Loucy (cell line): ENCODE results near the gene ZNF511.

Experiments used
- H2AFZ ChIP-seq: fragments of 200-600 bp; sonication (generic); 2 replicates; pipeline ENCODE4 v1.6.0; 2016; ENCODE audit warnings: antibody characterized with exemption, mild to moderate bottlenecking, low read length, moderate library complexity
- H3F3A ChIP-seq: fragments of 200-600 bp; 2 replicates; pipeline ENCODE4 v1.6.0; 2016; ENCODE audit warnings: antibody characterized with exemption, low read depth, mild to moderate bottlenecking
- H3K27me3 ChIP-seq: fragments of 200-600 bp; sonication (generic); 2 replicates; pipeline ENCODE4 v1.6.1; 2014; ENCODE audit warnings: low read length, mild to moderate bottlenecking; ENCODE audit not compliant: insufficient read depth, poor library complexity, severe bottlenecking
- H3K36me3 ChIP-seq: fragments of 200-600 bp; sonication (generic); 2 replicates; pipeline ENCODE4 v1.6.1; 2016; ENCODE audit warnings: low read length; ENCODE audit not compliant: insufficient read depth
- H3K4me1 ChIP-seq: fragments of 200-600 bp; sonication (generic); 2 replicates; pipeline ENCODE4 v1.5.1; 2014; ENCODE audit warnings: low read length, mild to moderate bottlenecking; ENCODE audit not compliant: insufficient read depth, poor library complexity, severe bottlenecking
- H3K4me2 ChIP-seq: fragments of 200-600 bp; sonication (generic); 2 replicates; pipeline ENCODE4 v1.6.0; 2014; ENCODE audit warnings: antibody characterized with exemption, low read length, low read depth, mild to moderate bottlenecking; ENCODE audit not compliant: poor library complexity, severe bottlenecking
- H3K4me3 ChIP-seq: fragments of 200-600 bp; sonication (generic); 2 replicates; pipeline ENCODE4 v1.5.1; 2014; ENCODE audit warnings: low read length, mild to moderate bottlenecking, mixed read lengths; ENCODE audit not compliant: poor library complexity, severe bottlenecking
- H3K79me2 ChIP-seq: fragments of 200-600 bp; sonication (generic); 2 replicates; pipeline ENCODE4 v1.6.1; 2014; ENCODE audit warnings: low read length; ENCODE audit not compliant: insufficient read depth
- H3K9ac ChIP-seq: fragments of 200-600 bp; sonication (generic); 2 replicates; pipeline ENCODE4 v1.6.0; 2014; ENCODE audit warnings: mild to moderate bottlenecking, low read depth, low read length, moderate library complexity; ENCODE audit not compliant: poor library complexity, severe bottlenecking
- H3K9me2 ChIP-seq: fragments of 200-600 bp; sonication (generic); replicated peaks from 2 replicates; pipeline ENCODE4 v1.6.1; 2016; ENCODE audit warnings: low read depth, low read length, mixed read lengths
- H3K9me3 ChIP-seq: fragments of 200-600 bp; sonication (generic); 2 replicates; pipeline ENCODE4 v1.6.1; 2014; ENCODE audit warnings: mild to moderate bottlenecking, antibody characterized with exemption, low read length, low read depth; ENCODE audit not compliant: insufficient read depth
- H4K20me1 ChIP-seq: fragments of 200-600 bp; sonication (generic); 2 replicates; pipeline ENCODE4 v1.6.0; 2014; ENCODE audit warnings: antibody characterized with exemption, low read length, mild to moderate bottlenecking; ENCODE audit not compliant: insufficient read depth, poor library complexity, severe bottlenecking
- CTCF ChIP-seq: fragments of 200-600 bp; sonication (generic); conservative IDR thresholded peaks from 2 replicates; pipeline ENCODE4 v1.5.1; 2014; ENCODE audit warnings: mild to moderate bottlenecking, antibody characterized with exemption, low read length
- EZH2phosphoT487 ChIP-seq: fragments of 200-600 bp; IDR thresholded peaks from 2 replicates; pipeline ENCODE4 v1.6.1; 2018; ENCODE audit warnings: antibody characterized with exemption, mild to moderate bottlenecking, moderate library complexity, borderline replicate concordance

ZNF511 gene

GRCh38 chr10:133272301-133272963, 36.3 kb upstream of the ZNF511 start:
- H3K36me3 ChIP-seq: no peaks in the 10 kb centered on the region
- no peak overlapping the region for H3K4me2 ChIP-seq
- H3F3A ChIP-seq: no peaks in the 10 kb centered on the region
- H3K9ac ChIP-seq: no peak overlapping the region
- H3K79me2 ChIP-seq: no peaks in the 10 kb centered on the region
- no peaks in the 10 kb centered on the region for H3K9me2 ChIP-seq
- peaks cover 23% of the 10 kb centered on the region for H3K4me1 ChIP-seq
- H3K27me3 ChIP-seq: no peaks in the 10 kb centered on the region
- no peaks in the 10 kb centered on the region for H3K9me3 ChIP-seq
- H4K20me1 ChIP-seq: no peaks in the 10 kb centered on the region
- H2AFZ ChIP-seq: no peak overlapping the region
- no peak for TF ChIP-seq EZH2phosphoT487
- TF ChIP-seq CTCF: no peak
- no peak overlapping the region for H3K4me3 ChIP-seq

- H3K4me1 ChIP-seq: peaks cover 28% of the 10 kb centered on the region
- no peak overlapping the region for H3K4me3 ChIP-seq
- H3F3A ChIP-seq: no peaks in the 10 kb centered on the region
- no peak for TF ChIP-seq CTCF
- no peak for TF ChIP-seq EZH2phosphoT487
- no peak overlapping the region for H3K4me2 ChIP-seq
- no peaks in the 10 kb centered on the region for H3K36me3 ChIP-seq
- H3K9me3 ChIP-seq: no peaks in the 10 kb centered on the region
- no peaks in the 10 kb centered on the region for H4K20me1 ChIP-seq
- H3K9me2 ChIP-seq: no peaks in the 10 kb centered on the region
- no peaks in the 10 kb centered on the region for H3K27me3 ChIP-seq
- H2AFZ ChIP-seq: no peak overlapping the region
- H3K9ac ChIP-seq: no peak overlapping the region
- no peaks in the 10 kb centered on the region for H3K79me2 ChIP-seq
Measured at GRCh38 chr10:133272964-133273420, 35.7 kb upstream of the ZNF511 start.

- H3K9ac ChIP-seq: no peak overlapping the region
- H3K27me3 ChIP-seq: no peaks in the 10 kb centered on the region
- H3K4me1 ChIP-seq: peaks cover 35% of the 10 kb centered on the region
- H3K4me3 ChIP-seq: no peak overlapping the region
- TF ChIP-seq CTCF (no peak), EZH2phosphoT487 (no peak)
- no peak overlapping the region for H2AFZ ChIP-seq
- no peaks in the 10 kb centered on the region for H3K9me3 ChIP-seq
- H3K9me2 ChIP-seq: no peaks in the 10 kb centered on the region
- H4K20me1 ChIP-seq: no peaks in the 10 kb centered on the region
- H3K36me3 ChIP-seq: no peaks in the 10 kb centered on the region
- no peak overlapping the region for H3K4me2 ChIP-seq
- H3F3A ChIP-seq: no peaks in the 10 kb centered on the region
- no peaks in the 10 kb centered on the region for H3K79me2 ChIP-seq
Measured at GRCh38 chr10:133273534-133274143, 35.1 kb upstream of the ZNF511 start.
